NCI-H2196 (cell line): Measurements from ENCODE around the gene AGPAT3.
"Not testable (repeated sequence)": the region's sequence is repeated elsewhere in the genome, so short reads cannot be mapped to it uniquely, and the experiment has no call there.

Source experiments
- DNase-seq: peaks from one replicate; lab custom pipeline; 2025; ENCODE audit not compliant: unreplicated experiment; lab: John Stamatoyannopoulos, UW

AGPAT3 gene, protein sequence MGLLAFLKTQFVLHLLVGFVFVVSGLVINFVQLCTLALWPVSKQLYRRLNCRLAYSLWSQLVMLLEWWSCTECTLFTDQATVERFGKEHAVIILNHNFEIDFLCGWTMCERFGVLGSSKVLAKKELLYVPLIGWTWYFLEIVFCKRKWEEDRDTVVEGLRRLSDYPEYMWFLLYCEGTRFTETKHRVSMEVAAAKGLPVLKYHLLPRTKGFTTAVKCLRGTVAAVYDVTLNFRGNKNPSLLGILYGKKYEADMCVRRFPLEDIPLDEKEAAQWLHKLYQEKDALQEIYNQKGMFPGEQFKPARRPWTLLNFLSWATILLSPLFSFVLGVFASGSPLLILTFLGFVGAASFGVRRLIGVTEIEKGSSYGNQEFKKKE

DNA sequence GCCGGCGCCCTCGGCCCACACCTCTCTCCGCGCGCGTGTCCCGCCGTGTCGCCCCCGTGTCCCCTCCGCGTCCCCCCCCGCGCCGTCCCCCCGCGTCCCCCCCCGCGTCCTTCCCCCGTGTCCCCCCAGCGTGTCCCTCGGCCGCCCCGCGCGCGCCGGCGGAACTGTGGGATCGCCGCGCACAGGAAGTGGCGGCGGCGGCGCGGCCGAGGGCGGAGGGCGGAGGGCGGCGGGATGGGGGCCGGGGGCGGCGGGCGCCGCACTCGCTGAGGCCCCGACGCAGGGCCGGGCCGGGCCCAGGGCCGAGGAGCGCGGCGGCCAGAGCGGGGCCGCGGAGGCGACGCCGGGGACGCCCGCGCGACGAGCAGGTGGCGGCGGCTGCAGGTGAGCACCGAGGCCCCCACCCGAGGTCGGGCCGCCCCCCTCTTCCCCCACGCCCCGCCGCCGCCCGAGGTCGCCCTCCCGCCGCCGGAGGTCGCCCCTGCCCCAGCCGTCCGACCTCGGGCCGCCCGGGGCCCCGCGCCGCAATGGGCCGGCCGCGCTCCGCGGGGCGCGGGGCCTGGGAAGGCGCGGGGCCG is at the start of gene AGPAT3:
TSS of gene AGPAT3 (plus strand) at position 262 of the 578 bp plus-strand sequence. CDS start 94,459 bp downstream, outside the sequence.
- no peak for DNase-seq

DNA sequence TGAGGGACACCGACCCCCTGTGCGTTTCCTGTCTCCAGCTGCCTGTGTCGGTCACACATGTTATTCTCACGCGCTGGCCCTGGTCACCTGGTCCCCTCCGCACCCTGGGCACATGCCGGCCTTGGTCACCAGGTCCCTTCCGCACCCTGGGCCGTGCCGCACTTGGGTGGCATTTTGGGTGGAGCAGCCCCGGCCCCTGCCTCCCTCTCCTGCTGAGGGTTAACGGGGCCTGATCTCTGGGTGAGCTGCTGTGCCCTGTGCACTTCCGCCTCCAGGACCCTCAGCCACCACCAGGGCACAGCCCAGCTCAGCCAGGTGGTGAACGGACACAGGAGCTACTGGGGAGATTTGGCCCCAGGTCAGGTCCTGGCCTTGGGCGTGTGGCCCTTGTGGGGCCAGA is 49.0 kb upstream of the AGPAT3 start:
- no peak for DNase-seq

DNA sequence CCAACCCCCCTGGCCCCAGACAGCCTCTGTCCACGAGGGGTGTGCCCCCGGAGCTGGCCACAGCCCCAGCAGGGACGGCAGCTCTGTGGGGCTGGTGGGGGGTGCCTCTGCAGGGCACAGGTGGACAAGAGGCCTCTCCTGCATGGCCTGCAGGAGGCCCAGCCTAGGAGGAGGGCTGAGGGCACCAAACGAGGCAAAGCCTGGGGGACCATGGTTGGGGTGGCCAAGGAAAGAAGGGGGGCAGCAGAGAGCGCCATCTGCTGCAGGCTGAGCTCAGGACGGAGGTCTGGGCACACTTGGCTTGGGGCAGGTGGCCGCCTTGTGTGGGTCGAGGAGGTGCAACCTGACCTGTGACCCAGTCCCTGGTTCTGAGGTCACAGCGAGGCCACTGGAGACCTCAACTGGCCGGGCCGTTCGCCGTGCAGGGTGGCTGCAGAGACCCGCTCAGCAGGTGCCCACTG is 48.4 kb upstream of the AGPAT3 start:
- DNase-seq: no peak

DNA sequence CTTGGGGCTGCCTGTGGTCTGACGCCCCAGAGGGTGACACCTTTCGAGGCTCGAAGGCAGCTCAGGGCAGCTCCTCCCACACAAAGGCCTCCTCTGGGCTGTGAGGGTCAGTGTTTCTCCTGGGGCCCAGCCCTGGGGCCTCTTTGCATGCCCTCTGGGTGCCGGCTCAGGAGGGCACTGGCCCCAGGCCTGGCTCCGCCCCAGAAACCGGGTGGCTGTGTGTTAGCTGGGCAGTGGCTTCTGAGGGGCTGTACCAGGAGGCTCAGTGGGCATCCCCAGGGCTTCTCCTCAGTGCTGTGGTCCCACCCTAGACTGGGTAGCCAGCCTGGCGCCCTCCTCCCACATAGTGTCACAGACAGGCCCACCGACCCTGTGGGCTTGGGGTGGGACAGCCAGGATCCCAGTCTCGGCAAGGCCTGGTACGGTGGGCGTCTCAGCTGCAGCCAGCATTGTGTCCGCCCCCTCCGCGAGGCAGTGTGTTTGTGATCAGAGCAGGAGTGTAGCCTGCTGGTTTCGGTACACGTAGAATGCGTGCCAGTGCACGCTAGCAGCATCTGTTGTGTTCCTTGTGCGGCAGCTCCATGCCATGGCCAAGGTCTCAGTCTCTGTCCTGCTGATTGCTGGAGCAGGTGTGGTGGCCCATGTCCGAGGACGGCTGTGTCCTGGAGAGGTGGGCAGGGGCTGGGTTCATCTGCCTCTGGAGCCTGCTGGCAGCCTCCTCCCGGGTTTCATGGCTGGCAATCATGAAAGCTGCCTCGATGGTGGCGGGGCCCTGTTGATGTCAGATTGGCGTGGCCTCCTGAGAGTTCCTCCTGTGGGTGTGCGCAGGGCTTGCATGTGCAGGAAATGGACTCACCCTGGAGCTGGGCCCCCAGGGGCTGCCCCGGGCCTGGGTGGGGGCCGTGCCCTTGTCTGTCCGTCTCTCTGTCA is 47.6 kb upstream of the AGPAT3 start:
- no peak for DNase-seq

DNA sequence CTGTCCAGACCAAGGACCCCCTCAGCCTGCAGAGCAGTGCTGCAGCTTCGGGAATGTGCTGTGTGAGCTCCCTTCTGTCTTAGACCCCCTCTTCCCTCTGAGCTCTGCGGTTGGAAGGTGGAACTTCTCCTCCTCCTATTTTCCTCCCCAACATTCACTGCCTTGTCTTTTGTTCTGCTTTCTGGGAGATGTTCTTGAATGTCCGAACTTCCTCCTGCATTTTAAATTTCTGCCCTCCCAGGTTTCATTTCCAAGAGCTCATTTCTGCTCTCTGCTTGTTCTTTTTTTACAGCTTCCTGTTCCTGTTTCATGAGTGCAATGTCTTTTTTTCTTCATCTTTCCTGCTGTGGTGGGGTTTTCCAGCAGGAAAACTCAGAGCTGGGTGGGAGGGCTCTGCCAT is 46.3 kb upstream of the AGPAT3 start:
- DNase-seq: no peak

DNA sequence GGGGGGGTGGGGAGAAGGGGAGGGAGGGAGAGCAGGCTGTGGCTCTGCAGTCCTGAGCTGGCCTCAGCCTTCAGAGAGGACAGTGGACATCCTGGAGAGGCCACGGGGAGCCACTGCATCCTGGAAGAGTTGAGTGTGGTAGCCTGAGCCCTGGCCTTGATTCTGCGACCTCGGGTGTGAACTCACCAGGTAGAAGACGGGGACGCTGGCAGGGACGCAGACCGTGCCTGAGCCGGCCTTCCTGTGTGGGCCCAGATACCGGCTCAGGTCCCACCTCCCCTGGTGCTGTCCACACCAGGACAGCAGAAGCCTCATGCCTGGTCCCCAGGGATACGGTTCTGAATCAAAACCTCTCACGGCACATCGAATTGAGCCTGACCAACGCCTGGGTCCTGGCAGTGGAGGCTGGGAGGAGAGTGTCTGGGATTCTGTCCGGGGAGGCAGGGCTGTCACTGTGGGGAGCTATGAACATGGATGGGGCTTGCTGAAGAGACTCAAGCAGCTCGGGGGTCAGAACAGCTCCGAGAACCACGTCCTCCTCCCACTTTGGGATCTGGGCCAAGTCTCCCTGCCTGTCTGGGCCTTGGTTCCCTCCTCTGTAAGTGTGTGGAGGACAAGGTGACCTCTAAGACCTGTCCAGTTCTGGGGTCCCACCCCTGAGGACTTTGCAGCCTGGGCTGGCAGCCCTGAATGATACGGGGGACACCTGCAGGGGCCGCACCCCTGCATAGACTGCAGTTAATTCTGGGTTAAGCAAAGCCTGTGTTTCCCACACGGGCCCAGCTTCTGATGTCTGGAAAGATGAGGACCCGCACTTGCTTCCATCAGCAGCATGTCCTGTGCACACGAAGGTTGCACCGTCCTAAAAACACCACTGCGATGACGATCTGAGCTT is 45.3 kb upstream of the AGPAT3 start:
- DNase-seq: no peak

DNA sequence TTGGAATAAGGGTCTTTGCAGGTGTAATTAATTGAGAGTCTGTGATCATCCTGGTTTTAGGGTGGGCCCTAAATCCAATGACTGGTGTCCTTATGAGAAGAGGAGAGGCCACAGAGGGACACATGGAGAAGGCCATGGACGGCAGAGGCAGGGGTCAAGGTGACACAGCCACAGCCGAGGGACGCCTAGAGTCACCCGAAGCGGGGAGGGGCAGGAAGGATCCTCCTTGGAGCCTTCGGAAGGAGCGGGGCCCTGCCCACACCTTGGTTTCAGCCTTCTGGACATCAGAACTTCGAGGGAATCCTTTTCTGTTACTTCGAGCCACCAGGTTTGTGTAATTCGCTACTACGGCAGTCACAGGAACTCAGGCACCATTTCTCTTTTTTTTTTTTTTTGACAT is 44.6 kb upstream of the AGPAT3 start:
- no peak for DNase-seq

DNA sequence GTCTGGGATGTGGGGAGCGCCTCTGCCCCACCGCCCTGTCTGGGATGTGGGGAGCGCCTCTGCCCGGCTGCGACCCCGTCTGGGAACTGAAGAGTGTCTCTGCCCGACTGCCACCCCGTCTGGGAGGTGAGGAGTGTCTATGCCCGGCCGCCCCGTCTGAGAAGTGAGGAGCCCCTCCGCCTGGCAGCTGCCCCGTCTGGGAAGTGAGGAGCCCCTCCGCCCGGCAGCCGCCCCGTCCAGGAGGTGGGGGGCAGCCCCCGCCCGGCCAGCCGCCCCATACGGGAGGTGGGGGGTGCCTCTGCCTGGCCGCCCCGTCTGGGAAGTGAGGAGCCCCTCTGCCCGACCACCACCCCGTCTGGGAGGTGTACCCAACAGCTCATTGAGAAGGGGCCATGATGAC is 42.9 kb upstream of the AGPAT3 start:
- not testable (repeated sequence) for DNase-seq

DNA sequence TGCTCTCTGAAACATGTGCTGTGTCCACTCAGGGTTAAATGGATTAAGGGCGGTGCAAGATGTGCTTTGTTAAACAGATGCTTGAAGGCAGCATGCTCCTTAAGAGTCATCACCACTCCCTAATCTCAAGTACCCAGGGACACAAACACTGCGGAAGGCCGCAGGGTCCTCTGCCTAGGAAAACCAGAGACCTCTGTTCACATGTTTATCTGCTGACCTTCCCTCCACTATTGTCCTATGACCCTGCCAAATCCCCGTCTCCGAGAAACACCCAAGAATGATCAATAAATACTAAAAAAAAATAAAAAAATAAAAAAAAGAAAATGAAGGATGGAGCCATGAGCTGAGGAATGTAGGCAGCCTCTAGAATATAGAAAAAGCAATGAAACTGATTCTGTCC is 42.3 kb upstream of the AGPAT3 start:
- not testable (repeated sequence) for DNase-seq

DNA sequence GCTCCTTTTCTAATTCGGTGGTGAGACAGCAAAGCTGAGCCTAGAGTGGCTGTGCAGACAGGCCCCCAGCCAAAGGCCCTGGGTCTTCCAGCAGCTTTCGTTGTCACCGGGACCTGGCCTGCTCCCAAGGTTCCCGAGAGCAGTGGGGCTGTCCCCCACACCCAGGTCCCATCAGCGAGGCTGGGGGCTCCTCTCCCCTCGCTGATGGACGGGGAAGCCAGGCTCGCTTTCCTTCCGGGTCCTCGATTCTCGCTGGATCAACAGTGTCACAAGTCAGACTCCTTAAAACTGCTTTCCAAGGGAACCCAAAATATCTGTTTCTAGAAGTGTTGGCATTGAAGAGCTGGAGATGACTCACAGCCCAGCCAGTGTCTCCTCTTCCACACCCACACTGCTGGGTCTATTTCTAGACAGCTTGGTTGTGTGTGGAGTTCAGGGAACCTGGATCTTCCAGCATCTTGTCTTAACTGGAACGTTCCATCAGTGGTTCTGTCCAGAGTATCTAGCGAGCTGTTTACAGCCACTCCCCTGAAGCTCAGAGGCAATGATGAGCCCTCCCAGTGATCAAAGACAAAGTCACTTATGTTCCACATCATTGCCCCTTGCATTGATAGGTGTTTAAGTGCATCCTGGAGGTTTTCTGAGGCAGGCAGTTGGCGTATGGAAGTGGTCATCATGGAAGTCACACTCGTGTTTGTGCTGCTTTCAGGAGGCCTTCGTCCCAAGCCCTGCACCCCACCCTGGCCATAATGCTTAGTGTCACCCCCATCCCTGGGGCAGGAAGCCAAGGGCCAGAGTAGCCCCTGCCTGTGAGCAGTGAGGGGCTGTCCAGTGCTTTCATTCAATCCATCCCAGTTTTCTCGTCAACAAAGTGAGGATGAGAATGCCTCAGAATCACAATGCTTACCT is 40.4 kb upstream of the AGPAT3 start:
- no peak for DNase-seq

DNA sequence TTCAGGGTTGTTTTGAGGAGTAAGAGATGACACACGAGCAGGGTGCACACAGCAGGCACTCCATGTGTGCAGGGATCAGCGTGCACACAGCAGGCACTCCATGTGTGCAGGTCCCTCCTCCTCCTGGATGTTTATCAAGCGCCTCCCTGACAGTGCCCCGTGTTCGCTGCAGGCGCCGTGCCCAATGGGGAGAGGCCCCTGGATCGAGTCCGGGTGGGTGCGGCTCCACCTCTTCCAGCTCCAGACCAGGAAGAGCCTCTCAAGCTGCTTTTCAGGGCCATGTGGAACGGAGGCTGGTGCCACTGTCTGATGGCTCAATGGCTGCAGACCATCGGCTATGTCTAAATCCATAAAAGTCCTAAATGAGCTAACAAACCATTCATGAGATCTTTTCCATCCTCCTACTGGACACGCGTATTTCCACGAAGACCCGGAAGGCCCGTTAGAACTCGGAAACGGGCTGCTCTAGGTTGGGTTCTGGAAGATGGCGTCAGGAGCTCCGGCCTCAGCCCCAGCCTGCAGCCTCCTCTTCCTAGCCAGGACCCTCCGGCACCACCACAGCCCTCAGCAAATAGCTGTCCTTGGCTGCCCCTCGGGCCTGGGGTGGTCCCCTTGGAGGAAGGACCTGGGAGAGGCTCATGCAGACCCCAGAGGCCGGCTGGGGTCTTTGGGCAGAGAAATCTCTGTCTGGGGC is 39.6 kb upstream of the AGPAT3 start:
- DNase-seq: no peak

DNA sequence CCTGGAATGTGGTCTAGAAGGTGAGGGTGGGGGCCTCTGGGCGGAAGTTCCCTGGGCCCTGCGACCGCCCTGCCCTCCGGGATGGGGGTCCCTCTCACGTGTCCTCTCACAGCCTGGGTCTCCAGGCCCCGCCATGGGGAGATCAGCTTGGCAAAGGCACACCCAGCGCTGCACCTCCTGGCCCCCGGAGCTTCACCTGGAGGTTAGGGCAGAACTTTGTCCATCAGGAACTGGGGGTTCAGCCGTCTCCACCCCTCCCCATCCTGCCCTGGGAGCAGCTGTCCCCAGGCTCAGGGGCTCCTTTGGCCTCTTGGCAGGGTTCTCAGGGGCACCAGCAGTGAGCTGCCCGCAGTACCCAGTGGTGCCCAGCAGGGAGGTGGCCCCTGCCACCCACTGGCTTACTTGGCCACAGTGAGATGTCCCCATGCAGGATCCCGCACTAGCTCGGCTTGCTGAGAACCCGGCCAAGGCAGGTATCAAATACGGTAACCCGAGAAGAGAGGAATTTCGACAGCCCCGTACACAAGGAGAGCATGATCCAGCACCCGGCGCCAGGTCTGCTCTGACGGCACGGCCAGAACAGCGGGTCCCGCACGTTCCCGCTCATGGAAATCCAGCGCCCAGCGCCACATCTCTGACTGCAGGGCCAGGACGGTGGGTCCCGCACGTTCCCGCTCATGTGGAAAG is 38.9 kb upstream of the AGPAT3 start:
- DNase-seq: peak; percentile 18

DNA sequence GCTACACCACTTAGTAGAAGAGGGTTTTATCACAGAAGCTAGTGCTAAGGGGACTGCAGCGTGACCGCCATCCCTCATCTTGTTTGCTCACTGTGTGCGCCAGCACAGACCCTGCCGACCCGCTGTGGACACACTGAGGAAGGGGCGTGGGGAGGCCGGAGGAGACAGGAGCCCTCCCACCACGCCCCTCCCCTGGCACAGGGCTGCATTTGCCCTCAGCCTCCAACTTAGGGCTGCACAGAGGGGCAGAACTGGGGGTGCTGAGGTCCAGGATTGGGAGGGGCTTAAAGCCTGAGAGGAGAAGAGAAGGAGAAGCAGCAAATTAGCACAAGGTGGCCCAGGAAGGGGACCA is 38.4 kb upstream of the AGPAT3 start:
- DNase-seq: no peak

DNA sequence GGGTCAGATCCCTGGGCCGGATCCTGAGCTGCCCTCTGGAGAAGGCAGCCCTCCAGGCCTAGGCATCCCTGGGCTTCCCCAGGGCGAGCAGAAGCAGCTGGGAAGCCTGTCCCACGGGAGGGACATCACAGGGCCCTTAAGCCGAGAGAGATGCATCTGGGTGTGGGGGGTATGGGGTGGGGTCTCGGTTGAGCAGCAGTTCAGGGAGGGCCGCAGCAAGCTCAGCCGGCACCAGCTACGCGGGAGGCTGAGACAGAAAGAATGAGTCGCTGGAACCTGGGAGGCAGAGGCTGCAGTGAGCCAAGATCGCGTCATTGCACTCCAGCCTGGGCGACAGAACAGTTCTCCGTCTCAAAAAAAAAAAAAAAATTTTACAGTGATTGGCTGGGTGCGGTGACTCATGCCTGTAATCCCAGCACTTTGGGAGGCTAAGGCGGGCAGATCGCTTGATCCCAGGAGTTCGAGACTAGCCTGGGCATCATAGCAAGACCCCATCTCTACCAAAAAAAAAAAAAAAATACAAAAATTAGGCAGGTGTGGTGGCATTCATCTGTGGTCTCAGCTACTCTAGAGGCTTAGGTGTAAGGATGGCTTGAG is 37.9 kb upstream of the AGPAT3 start:
- no peak for DNase-seq

DNA sequence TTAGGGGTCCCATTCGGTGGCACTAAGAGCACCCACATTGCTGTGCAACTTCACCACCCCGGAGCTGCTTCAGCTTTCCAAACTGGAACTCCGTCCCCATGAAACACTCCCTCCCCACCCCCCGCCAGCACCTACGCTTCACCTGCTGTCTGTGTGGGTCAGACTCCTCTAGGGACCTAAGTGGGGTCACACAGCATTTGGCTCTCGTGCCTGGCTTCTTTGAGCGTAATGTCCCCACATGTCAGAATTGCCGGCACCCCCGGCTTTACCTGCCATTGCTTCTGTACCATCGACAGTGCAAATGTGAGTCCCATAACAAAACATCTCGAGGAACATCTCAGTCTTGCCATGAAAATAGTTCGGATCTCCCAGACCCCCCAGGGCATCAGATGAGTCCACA is 35.9 kb upstream of the AGPAT3 start:
- DNase-seq: no peak

DNA sequence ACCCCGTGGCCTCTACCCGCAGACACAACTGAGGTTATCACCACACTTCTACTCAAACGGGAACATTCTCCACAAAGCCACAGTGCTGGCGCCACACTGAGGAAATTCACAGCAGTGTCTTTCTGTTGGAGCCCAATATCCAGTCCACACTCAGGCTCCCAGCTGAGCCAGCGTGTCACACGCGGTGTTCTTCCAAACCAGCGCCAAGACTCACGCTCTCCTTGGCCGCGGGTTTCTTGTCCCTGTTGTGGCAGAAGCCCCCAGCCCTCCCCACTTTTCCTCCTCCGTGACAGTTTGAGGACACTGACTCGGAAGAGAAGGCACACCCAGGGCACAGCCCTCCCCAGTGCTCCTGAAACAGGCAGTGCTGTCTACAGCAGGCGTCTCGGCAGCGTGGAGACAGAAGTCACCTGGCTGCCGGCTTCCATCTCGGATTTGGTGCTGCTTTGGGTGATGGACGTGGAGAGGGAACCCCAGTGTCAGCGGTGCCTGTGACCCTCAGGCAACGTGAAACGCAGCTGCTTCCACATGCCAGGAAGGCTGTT is 35.4 kb upstream of the AGPAT3 start:
- no peak for DNase-seq

DNA sequence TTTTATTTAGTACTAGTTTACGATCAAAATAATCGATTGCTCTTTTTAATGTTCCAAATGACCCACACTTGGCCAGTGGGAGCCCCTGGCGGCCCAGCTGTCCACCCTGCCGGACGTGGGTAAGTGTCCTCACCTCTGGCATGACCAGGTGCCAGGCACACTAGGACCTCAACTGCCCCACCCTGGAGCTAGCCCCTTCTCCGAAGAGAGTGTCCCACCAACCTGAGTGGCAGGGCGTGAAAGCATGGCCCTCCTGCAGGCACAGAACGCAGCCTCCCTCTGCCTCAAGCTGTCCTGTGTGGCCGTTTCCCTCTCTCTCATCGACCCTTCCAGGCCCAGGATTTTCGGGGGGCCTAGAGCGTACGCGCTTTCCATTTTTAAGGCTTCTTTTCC is 32.9 kb upstream of the AGPAT3 start:
- no peak for DNase-seq

DNA sequence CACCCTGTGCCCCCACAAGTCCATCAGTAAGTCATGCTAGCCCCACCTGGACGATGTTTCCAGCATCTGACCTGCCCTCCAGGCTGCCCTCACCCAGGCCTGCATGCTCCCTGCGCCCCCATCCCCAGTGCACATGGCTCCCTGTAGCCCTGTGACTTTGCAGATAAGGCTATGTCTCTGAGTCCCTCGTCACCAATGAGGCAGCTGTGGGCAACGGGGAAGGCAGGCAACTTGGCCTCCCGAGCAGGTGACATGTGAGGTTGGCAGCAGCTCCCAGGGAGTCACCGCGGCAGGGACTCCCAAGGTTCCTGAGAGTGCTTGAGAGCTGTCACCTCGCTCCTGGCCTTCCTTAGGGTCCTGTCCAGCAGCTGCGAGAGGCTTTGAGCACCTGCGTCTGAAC is 32.4 kb upstream of the AGPAT3 start:
- no peak for DNase-seq
